GM21390 (cell line): Measurements from ENCODE around the gene OR2C3.
"Not testable (repeated sequence)": the region's sequence is repeated elsewhere in the genome, so short reads cannot be mapped to it uniquely, and the experiment has no call there.

Source experiments
- ATAC-seq: cut with Tn5 transposase; IDR thresholded peaks from one replicate; pipeline ENCODE4 v1.9.1; 2021; ENCODE audit not compliant: unreplicated experiment

Gene OR2C3

GRCh38 chr1:247518613-247518891, 17.7 kb downstream of the OR2C3 start:
- ATAC-seq = no peak

- ATAC-seq = no peak
Observed at GRCh38 chr1:247517795-247518612, 18.2 kb downstream of the OR2C3 start.

GRCh38 chr1:247506831-247507230, 29.4 kb downstream of the OR2C3 start:
- ATAC-seq = no peak

- ATAC-seq = no peak
Observed at GRCh38 chr1:247500865-247501264, 35.4 kb downstream of the OR2C3 start.

GRCh38 chr1:247496581-247497285, 39.5 kb downstream of the OR2C3 start:
- no peak for ATAC-seq

GRCh38 chr1:247494767-247495166, 41.5 kb downstream of the OR2C3 start:
- ATAC-seq = no peak

GRCh38 chr1:247493106-247493505, 43.1 kb downstream of the OR2C3 start:
- no peak for ATAC-seq

- no peak for ATAC-seq
Observed at GRCh38 chr1:247491328-247491727, 44.9 kb downstream of the OR2C3 start.

- ATAC-seq = peak; percentile 80
Observed at GRCh38 chr1:247487057-247487456, 49.2 kb downstream of the OR2C3 start.

- no peak for ATAC-seq
Observed at GRCh38 chr1:247482747-247483146, 53.5 kb downstream of the OR2C3 start.

GRCh38 chr1:247476328-247477058, 59.7 kb downstream of the OR2C3 start:
- not testable (repeated sequence) for ATAC-seq

- no peak for ATAC-seq
Observed at GRCh38 chr1:247475793-247476192, 60.4 kb downstream of the OR2C3 start.
